ENCODE data around the gene S100A8.

Gene S100A8

GRCh38 chr1:153365696-153366095 lies 25.2 kb downstream of the S100A8 start:
- no peak for DNase-seq (ENCODE audit: low read depth)
- TF ChIP-seq CTCF (IDR thresholded peaks at IDR 0.05; ENCODE audit: low read depth, low read length, missing control alignments) = no peak
- in situ Hi-C loops (cut with HindIII; ENCODE audit: low sequenced_read_pairs) = loop anchor here (5.0 to 10.0 kb wide), 2 partner anchors 49 to 127 kb away; partner anchors contain the start of gene S100A7A
- H3K4me3 ChIP-seq (ENCODE audit: low read depth, low read length) = no peak overlapping the region

- TF ChIP-seq CTCF (IDR thresholded peaks at IDR 0.05; ENCODE audit: low read depth, low read length, missing control alignments) = no peak
- in situ Hi-C loops (cut with HindIII; ENCODE audit: low sequenced_read_pairs) = loop anchor here (5.0 to 10.0 kb wide), 2 partner anchors 50 to 127 kb away; partner anchors contain the start of gene S100A7A
- no peak overlapping the region for H3K4me3 ChIP-seq (ENCODE audit: low read depth, low read length)
- no peak for DNase-seq (ENCODE audit: low read depth)
Observed at GRCh38 chr1:153364766-153365666, 25.9 kb downstream of the S100A8 start.

GRCh38 chr1:153364156-153364555 lies 26.7 kb downstream of the S100A8 start:
- in situ Hi-C loops (cut with HindIII; ENCODE audit: low sequenced_read_pairs) = loop anchor here (10.0 kb wide), 1 partner anchor 51 kb away; the partner anchor contains the start of gene S100A7A
- H3K4me3 ChIP-seq (ENCODE audit: low read depth, low read length) = no peak overlapping the region
- TF ChIP-seq CTCF (IDR thresholded peaks at IDR 0.05; ENCODE audit: low read depth, low read length, missing control alignments) = no peak
- no peak for DNase-seq (ENCODE audit: low read depth)

- no peak for DNase-seq (ENCODE audit: low read depth)
- in situ Hi-C loops (cut with HindIII; ENCODE audit: low sequenced_read_pairs) = loop anchor here (10.0 kb wide), 1 partner anchor 51 kb away; the partner anchor contains the start of gene S100A7A
- H3K4me3 ChIP-seq (ENCODE audit: low read depth, low read length) = no peak overlapping the region
- TF ChIP-seq CTCF (IDR thresholded peaks at IDR 0.05; ENCODE audit: low read depth, low read length, missing control alignments) = no peak
Observed at GRCh38 chr1:153363641-153364040, 27.2 kb downstream of the S100A8 start.

- in situ Hi-C loops (cut with HindIII; ENCODE audit: low sequenced_read_pairs) = loop anchor here (10.0 kb wide), 1 partner anchor 53 kb away; the partner anchor contains the start of gene S100A7A
- H3K4me3 ChIP-seq (ENCODE audit: low read depth, low read length) = no peak overlapping the region
- DNase-seq (ENCODE audit: low read depth) = no peak
- no peak for TF ChIP-seq CTCF (IDR thresholded peaks at IDR 0.05; ENCODE audit: low read depth, low read length, missing control alignments)
Observed at GRCh38 chr1:153362187-153362775, 28.6 kb downstream of the S100A8 start.

- H3K4me3 ChIP-seq (ENCODE audit: low read depth, low read length) = no peak overlapping the region
- DNase-seq (ENCODE audit: low read depth) = no peak
- in situ Hi-C loops (cut with HindIII; ENCODE audit: low sequenced_read_pairs) = loop anchor here (10.0 kb wide), 1 partner anchor 53 kb away; the partner anchor contains the start of gene S100A7A
- TF ChIP-seq CTCF (IDR thresholded peaks at IDR 0.05; ENCODE audit: low read depth, low read length, missing control alignments) = no peak
Observed at GRCh38 chr1:153361480-153362109, 29.3 kb downstream of the S100A8 start.

All from astrocyte of the cerebellum (primary cell).